ENCODE results near the gene NEBL.
A peak's percentile ranks its signal among the peaks of the same experiment; 100 is the strongest.

The NEBL gene

DNA sequence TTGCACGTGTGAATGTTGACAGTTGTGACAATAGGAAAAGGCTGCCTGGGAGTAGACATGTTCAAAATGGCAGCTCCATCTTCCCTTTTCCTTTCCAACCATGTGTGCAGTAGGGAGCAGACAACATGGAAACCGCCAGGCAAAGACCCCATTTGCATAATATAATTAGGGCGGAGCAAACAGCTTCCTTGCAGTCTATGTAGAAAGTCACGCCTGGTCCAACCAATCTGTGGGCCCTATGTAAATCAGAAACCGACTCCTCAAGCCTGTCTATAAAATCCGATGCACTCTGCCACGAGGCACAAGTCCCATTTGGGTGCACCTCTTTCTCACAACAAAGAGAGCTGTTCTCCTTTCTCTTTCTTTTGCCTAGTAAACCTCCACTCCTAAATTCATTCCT is 19.6 kb downstream of the NEBL start:
- no peak for DNase-seq (ENCODE audit: low read depth, low spot score)
- H3K4me3 ChIP-seq (ENCODE audit: low read depth, low read length): no peak overlapping the region
- no peak for TF ChIP-seq CTCF (IDR thresholded peaks at IDR 0.05; ENCODE audit: low read depth, low read length)
- in situ Hi-C loops (cut with HindIII; ENCODE audit: low sequenced_read_pairs): no loop called here

DNA sequence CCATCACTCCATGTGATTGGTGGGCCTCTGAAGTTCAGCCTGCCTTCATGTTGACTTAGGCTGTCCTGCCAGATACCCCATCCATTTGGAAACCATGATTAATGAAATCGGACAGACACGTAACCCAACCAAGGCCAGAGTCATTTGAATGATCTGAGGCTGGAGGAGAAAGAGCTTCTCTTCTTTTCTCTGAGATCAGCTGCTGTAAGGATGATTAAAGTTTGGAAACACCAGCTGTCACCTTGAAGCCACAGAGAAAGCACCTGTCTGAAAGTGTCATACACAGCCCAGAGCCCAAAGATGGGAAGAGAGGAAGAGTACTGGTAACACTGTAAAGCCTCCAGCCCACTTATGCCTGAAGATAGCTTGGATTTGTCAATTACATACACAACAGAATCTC is 22.9 kb downstream of the NEBL start:
- no peak for DNase-seq (ENCODE audit: low read depth, low spot score)
- no peak overlapping the region for H3K4me3 ChIP-seq (ENCODE audit: low read depth, low read length)
- no peak for TF ChIP-seq CTCF (IDR thresholded peaks at IDR 0.05; ENCODE audit: low read depth, low read length)
- in situ Hi-C loops (cut with HindIII; ENCODE audit: low sequenced_read_pairs): no loop called here

DNA sequence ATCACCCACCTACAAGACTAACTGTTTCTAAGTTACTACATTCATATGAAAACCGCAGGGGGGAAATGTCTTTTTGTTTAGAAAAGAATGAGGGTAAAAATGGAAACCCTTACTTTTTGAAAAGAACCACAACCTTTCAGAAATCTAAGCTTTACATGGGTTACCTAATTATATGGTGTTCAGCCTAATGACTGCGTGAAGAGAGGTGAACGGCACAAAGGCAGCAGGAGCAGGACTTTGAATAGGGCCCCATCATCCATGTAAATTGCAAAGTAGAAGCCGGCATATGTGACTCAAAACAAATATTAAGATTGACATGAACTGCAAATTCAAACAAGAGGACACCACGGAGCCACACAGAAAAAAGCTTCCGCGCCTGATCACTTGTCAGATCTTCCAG is 25.1 kb downstream of the NEBL start:
- DNase-seq (ENCODE audit: low read depth, low spot score): no peak
- TF ChIP-seq CTCF (IDR thresholded peaks at IDR 0.05; ENCODE audit: low read depth, low read length): no peak
- in situ Hi-C loops (cut with HindIII; ENCODE audit: low sequenced_read_pairs): no loop called here
- no peak overlapping the region for H3K4me3 ChIP-seq (ENCODE audit: low read depth, low read length)

DNA sequence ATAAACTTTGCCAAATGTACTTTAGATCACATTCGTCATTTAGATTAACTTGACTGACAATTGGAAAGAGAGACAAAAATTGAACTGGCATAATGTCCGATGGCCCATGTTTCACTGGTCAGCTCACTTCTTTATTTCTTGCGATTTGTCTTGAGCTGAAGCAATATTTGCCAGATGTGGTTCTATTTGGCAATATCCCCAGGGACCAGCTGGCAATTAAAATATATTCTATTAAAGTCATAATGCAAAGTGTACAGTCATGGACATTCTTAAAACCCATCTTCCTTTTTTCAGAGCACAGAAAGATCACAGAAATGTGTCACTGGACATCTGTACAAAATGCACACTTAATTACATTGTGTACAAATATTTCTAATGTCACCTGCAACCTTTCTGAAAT is 26.3 kb downstream of the NEBL start:
- in situ Hi-C loops (cut with HindIII; ENCODE audit: low sequenced_read_pairs): no loop called here
- H3K4me3 ChIP-seq (ENCODE audit: low read depth, low read length): no peak overlapping the region
- DNase-seq (ENCODE audit: low read depth, low spot score): no peak
- TF ChIP-seq CTCF (IDR thresholded peaks at IDR 0.05; ENCODE audit: low read depth, low read length): no peak

- TF ChIP-seq CTCF (IDR thresholded peaks at IDR 0.05; ENCODE audit: low read depth, low read length): no peak
- in situ Hi-C loops (cut with HindIII; ENCODE audit: low sequenced_read_pairs): no loop called here
- no peak for DNase-seq (ENCODE audit: low read depth, low spot score)
- no peak overlapping the region for H3K4me3 ChIP-seq (ENCODE audit: low read depth, low read length)
These were observed 34.1 kb downstream of the NEBL start for GRCh38 chr10:20863008-20863407.

DNA sequence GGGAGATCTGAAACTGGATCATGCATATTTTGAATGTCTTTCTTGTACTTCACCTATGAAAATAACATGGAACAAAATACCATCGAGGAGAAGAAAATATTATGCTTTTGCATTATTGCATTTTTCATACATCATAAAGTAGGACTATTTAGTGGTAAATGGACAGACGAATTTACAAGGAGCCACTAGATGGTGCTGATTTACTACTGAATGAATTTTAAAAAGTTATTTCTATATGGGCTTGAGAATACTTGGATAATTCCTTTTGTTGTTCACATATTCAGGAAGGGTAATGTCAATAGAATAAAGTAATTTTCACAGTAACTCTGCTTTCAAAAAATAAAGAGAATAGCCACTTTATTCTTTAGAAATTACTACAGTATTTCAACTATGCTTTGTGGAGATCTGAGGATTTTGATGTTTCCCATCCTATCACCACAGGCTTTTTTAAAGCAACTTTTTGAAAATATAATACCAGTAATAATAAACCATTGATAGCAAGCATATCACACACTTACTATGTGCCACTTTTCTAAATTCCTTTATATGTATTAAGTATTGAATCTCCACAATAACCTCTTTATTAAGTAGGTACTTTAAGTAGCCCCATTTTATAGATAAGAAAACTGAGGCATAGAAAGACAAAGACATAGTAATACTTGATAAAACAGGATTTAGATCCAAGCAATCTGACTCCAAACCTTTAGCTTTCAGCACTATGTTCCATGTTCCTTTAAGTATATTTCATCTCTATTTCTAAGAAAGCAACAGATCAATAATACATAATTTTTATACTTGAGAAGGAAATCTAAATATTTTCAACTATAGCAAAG is 38.6 kb downstream of the NEBL start:
- peak; percentile 64 for DNase-seq (ENCODE audit: low read depth, low spot score)
- no peak overlapping the region for H3K4me3 ChIP-seq (ENCODE audit: low read depth, low read length)
- peak; percentile 43 for TF ChIP-seq CTCF (IDR thresholded peaks at IDR 0.05; ENCODE audit: low read depth, low read length)
- in situ Hi-C loops (cut with HindIII; ENCODE audit: low sequenced_read_pairs): no loop called here
